GM12878 (cell line): ENCODE measurements around the gene CFAP410. TPM values are rescaled to one million over a fixed set of nuclear protein-coding genes. Genes with fewer than 3 reads are reported as not detected.
A peak's percentile ranks its signal among the peaks of the same experiment; 100 is the strongest.
"Not testable (repeated sequence)": the region's sequence is repeated elsewhere in the genome, so short reads cannot be mapped to it uniquely, and the experiment has no call there.

Experiments
- ATAC-seq: fragments of 200-7000 bp; cut with Tn5 transposase; 3 replicates; pipeline ENCODE4 v1.9.1; 2020; ENCODE audit warnings: mild to moderate bottlenecking, moderate library complexity
- BruUV-seq: library from RNA; stranded (reverse); fragments of 400-500 nt; replicated peaks from 2 replicates; lab custom pipeline; 2021; lab: Mats Ljungman, UMichigan
- CTCF ChIA-PET: fragments of 300-600 bp; sonication (Branson Sonifier 250); formaldehyde crosslinking; extraction: SDS; loops from one replicate; lab custom pipeline; 2021; ENCODE audit warnings: inconsistent platforms; lab: Yijun Ruan, JAX
- POLR2A ChIA-PET: fragments of 350-600 bp; formaldehyde crosslinking; extraction: SDS; loops from one replicate; lab custom pipeline; 2021; ENCODE audit warnings: inconsistent platforms; lab: Charles Lee
- RAD21 ChIA-PET: fragments of 300-600 bp; sonication (Branson Sonifier 250); formaldehyde crosslinking; loops from one replicate; lab custom pipeline; 2023; ENCODE audit warnings: antibody characterized with exemption; ENCODE audit not compliant: unreplicated experiment; lab: Charles Lee
- SMC1A ChIA-PET: fragments of 300-600 bp; sonication (Branson Sonifier 250); formaldehyde crosslinking; loops from one replicate; lab custom pipeline; 2023; ENCODE audit not compliant: unreplicated experiment, uncharacterized antibody; lab: Charles Lee
- DNase-seq: peaks from one replicate; pipeline ENCODE4 v3.0.0-alpha.2; 2011; ENCODE audit warnings: low read depth, low spot score
- FAIRE-seq: peaks from 3 replicates; lab custom pipeline; 2011; peaks lifted over from hg19 to GRCh38; lab: Jason Lieb, UNC
- H2AFZ ChIP-seq: 2 replicates; pipeline ENCODE4 v1.6.0; 2011; ENCODE audit warnings: low read depth, low read length, control low read depth; ENCODE audit not compliant: control insufficient read depth
- H3K27ac ChIP-seq: 2 replicates; pipeline ENCODE4 v1.5.1; 2011; ENCODE audit warnings: control low read depth; ENCODE audit not compliant: control insufficient read depth, insufficient read depth
- H3K27me3 ChIP-seq, 2 experiments: replicated peaks in 1 of 2; 2 replicates each; pipeline versions ENCODE4 v1.6.0 to v1.6.1; 2011; ENCODE audit warnings: low read length in 1 of 2; ENCODE audit not compliant: control insufficient read depth in 2 of 2, insufficient read depth in 2 of 2
- H3K36me3 ChIP-seq, 2 experiments: 2 replicates each; pipeline ENCODE4 v1.5.1; 2011; ENCODE audit warnings: low read length in 1 of 2; ENCODE audit not compliant: control insufficient read depth in 2 of 2, insufficient read depth in 2 of 2
- H3K4me1 ChIP-seq: 2 replicates; pipeline ENCODE4 v1.6.1; 2011; ENCODE audit warnings: mild to moderate bottlenecking, low read length, moderate library complexity, mixed read lengths; ENCODE audit not compliant: control insufficient read depth, insufficient read depth
- H3K4me2 ChIP-seq: 2 replicates; pipeline ENCODE4 v1.6.0; 2011; ENCODE audit warnings: control low read depth; ENCODE audit not compliant: control insufficient read depth, insufficient read depth
- H3K4me3 ChIP-seq: fragments of 200-600 bp; sonication (generic); 2 replicates; pipeline ENCODE4 v1.5.1; 2016
- H3K79me2 ChIP-seq: 2 replicates; pipeline ENCODE4 v1.6.0; 2011; ENCODE audit warnings: low read length; ENCODE audit not compliant: control insufficient read depth, insufficient read depth
- H3K9ac ChIP-seq: 2 replicates; pipeline ENCODE4 v1.8.0; 2011; ENCODE audit warnings: low read length, control low read depth, mixed read lengths; ENCODE audit not compliant: control insufficient read depth, insufficient read depth
- H3K9me3 ChIP-seq: replicated peaks from 3 replicates; pipeline ENCODE4 v1.5.1; 2011; ENCODE audit warnings: mild to moderate bottlenecking, low read length; ENCODE audit not compliant: control insufficient read depth, insufficient read depth
- H4K20me1 ChIP-seq: 2 replicates; pipeline ENCODE4 v1.6.0; 2011; ENCODE audit not compliant: control insufficient read depth, insufficient read depth
- FOXM1 ChIP-seq: IDR thresholded peaks from 2 replicates; pipeline ENCODE4 v1.6.1; 2012; ENCODE audit warnings: low read depth, mild to moderate bottlenecking, inconsistent platforms, low read length, moderate library complexity
- IRF4 ChIP-seq: IDR thresholded peaks from 2 replicates; pipeline ENCODE4 v1.6.1; 2011; ENCODE audit warnings: low read depth, low read length
- PML ChIP-seq: IDR thresholded peaks from 2 replicates; pipeline ENCODE4 v1.6.1; 2012; ENCODE audit warnings: low read length, inconsistent platforms
- SREBF2 ChIP-seq: IDR thresholded peaks from 2 replicates; pipeline ENCODE4 v1.6.1; 2012; ENCODE audit warnings: mild to moderate bottlenecking, low read length
- TAF1 ChIP-seq: IDR thresholded peaks from 2 replicates; pipeline ENCODE4 v1.6.1; 2011; ENCODE audit warnings: mild to moderate bottlenecking, low read depth, low read length, borderline replicate concordance
- TBL1XR1 ChIP-seq: IDR thresholded peaks from 2 replicates; pipeline ENCODE4 v1.6.1; 2012; ENCODE audit warnings: low read depth, low read length, improper control_type of control experiment
- YBX1 ChIP-seq: fragments of 450-650 bp; IDR thresholded peaks from 2 replicates; pipeline ENCODE4 v1.6.1; 2016; ENCODE audit warnings: antibody characterized with exemption
- WGBS: methylation state at CpG from one replicate; pipeline ENCODE4 v1.1.6; 2016; ENCODE audit warnings: low lambda C conversion rate; ENCODE audit not compliant: insufficient replicate concordance, insufficient coverage; ENCODE audit errors: missing lambda C conversion rate; 5-methylcytosine and 5-hydroxymethylcytosine counted together
- in situ Hi-C: fragments of 300-500 bp; cut with MboI; formaldehyde crosslinking; loops from 9 replicates; pipeline ENCODE4 v1.14.3; 2018; ENCODE audit warnings: mixed read lengths
- intact Hi-C: fragments of 100-400 bp; cut with micrococcal nuclease; formaldehyde crosslinking; loops from one replicate; pipeline ENCODE4 v1.14.2; 2022; ENCODE audit not compliant: unreplicated experiment
- polyA plus RNA-seq, 11 experiments: library from polyadenylated mRNA; depleted of rRNA in 4 of 11; unstranded in 6 of 11; stranded (reverse) in 5 of 11; fragments of >200 nt; fragmentation: Nextera tagmentation in 4 of 11; fragmentation: Illumina TruSeq in 1 of 11; extraction: Ambion mirVana in 4 of 11; extraction: Trizol in 1 of 11; gene quantifications; 1 replicate in 1 of 11; 2 replicates in 10 of 11; pipeline versions ENCODE4 v1.2.1 to v1.2.3, GENCODE V29; 2011 to 2016; ENCODE audit warnings: inconsistent platforms in 2 of 11, missing spikeins in 2 of 11, low read depth in 1 of 11
- total RNA-seq, 4 experiments: library from RNA; depleted of rRNA in 3 of 4; stranded (reverse); fragments of >200 nt in 3 of 4; fragmentation: Illumina TruSeq in 1 of 4; extraction: Trizol in 1 of 4; gene quantifications; 2 replicates each; pipeline versions ENCODE4 v1.2.1 to v1.2.3, GENCODE V29; 2013 to 2021
- TF ChIP-seq, protein P1 (sequence below), 3 experiments: IDR thresholded peaks in 2 of 3; conservative IDR thresholded peaks in 1 of 3; 2 replicates each; pipeline ENCODE4 v1.5.1; 2011; ENCODE audit warnings: low read depth in 3 of 3, low read length in 3 of 3, mild to moderate bottlenecking in 3 of 3, control low read depth in 2 of 3, moderate library complexity in 2 of 3, inconsistent platforms in 1 of 3, mixed read lengths in 1 of 3; ENCODE audit not compliant: control insufficient read depth in 2 of 3, insufficient read depth in 1 of 3; ENCODE audit errors: extremely low read depth in 1 of 3

Gene CFAP410
- total and polyA plus RNA-seq, 10 of the 15 experiments (the other 5 are each of a cell fraction or from before 2014, with no cell fraction given) = 0.14 to 24.8 (median 11.3) TPM

DNA sequence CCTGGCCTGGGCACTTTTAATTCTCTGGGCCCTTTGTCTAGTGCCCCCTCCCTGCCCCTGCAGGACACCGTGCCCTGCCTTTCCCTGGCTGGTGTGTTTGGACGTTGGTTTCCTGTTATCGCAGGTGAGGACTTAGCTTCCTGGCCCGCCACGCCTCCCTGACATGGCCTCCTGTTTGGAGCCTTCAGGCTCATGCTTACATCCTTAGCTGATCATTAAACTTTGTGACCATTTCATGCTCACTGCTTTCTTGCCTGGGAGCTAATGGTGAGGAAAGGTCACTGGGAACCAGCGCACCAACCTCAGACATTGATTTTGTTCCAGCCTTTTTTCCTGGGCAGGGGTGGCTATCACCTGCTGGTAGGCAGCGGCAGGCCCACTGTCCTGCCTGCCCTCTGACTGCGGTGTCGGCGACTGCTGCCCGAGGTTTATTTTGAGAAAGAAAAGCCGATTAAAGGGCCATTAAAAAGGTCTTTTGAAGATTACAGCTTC is 35.7 kb downstream of the CFAP410 start (continued):
- TF ChIP-seq YBX1 (no peak), TAF1 (no peak), IRF4 (no peak), TBL1XR1 (no peak), SREBF2 (no peak), FOXM1 (no peak), PML (no peak)

DNA sequence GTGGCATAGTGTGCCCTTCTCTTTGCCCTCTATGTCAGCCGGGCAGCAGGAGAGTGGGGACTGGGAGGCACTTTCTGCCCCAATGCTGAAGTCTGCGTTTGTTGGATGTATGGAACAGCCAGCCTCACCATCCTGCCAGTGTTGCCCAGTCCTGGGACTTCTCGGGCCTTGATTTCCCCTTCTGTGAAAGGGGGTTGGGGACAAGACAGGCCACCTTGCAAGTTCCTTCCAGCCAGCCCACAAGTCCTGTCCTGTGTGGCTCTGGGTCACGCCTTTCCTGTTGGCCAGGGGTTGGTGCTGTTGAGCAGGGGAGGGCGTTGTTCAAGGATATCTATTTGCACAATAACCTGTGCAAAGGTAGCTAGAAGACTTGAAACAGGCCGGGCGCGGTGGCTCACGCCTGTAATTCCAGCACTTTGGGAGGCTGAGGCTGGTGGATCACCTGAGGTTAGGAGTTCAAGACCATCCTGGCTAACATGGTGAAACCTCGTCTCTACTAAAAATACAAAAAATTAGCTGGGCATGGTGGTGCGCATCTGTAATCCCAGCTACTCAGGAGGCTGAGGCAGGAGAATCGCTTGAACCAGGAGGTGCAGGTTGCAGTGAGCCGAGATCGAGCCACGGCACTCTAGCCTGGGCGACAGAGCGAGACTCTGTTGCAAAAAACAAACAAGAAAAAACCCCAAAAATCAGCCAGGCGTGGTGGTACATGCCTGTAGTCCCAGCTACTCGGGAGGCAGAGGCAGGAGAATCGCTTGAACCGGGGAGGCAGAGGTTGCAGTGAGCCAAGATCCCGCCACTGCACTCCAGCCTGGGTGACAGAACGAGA is 36.4 kb downstream of the CFAP410 start:
- H3K79me2 ChIP-seq = peaks cover 64% of the 10 kb centered on the region
- peak overlapping the region; percentile 96; the same call in 1 of the 2 replicates for H3K4me3 ChIP-seq
- ATAC-seq, DNase-seq, H3K9me3 ChIP-seq, FAIRE-seq, H3K27me3 ChIP-seq, H3K27ac ChIP-seq, H2AFZ ChIP-seq, H3K36me3 ChIP-seq, H4K20me1 ChIP-seq, in situ Hi-C loops, BruUV-seq, H3K9ac ChIP-seq: not testable (repeated sequence)
- CTCF ChIA-PET = interaction anchor here (0.8 to 1.4 kb wide), 4 partner anchors 35 to 491 kb away, joined by 3 to 6 read pairs (median 4); no protein-coding TSS in a partner anchor
- intact Hi-C loops = loop anchor here (1.0 kb wide), 1 partner anchor 35 kb away; no protein-coding TSS in a partner anchor
- RAD21 ChIA-PET = interaction anchor here (1.0 to 1.3 kb wide), 3 partner anchors 37 to 364 kb away, joined by 3 to 4 read pairs (median 4); partner anchors contain the start of gene CFAP410
- peaks cover 20% of the 10 kb centered on the region for H3K4me1 ChIP-seq
- WGBS = 54% methylated on average over 22 of the region's 23 CpGs
- TF ChIP-seq, protein P1, sequence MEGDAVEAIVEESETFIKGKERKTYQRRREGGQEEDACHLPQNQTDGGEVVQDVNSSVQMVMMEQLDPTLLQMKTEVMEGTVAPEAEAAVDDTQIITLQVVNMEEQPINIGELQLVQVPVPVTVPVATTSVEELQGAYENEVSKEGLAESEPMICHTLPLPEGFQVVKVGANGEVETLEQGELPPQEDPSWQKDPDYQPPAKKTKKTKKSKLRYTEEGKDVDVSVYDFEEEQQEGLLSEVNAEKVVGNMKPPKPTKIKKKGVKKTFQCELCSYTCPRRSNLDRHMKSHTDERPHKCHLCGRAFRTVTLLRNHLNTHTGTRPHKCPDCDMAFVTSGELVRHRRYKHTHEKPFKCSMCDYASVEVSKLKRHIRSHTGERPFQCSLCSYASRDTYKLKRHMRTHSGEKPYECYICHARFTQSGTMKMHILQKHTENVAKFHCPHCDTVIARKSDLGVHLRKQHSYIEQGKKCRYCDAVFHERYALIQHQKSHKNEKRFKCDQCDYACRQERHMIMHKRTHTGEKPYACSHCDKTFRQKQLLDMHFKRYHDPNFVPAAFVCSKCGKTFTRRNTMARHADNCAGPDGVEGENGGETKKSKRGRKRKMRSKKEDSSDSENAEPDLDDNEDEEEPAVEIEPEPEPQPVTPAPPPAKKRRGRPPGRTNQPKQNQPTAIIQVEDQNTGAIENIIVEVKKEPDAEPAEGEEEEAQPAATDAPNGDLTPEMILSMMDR (IDR thresholded peaks at IDR 0.05 in 2 of 3, conservative IDR thresholded peaks at IDR 0.05 in 1 of 3; ENCODE audit: control insufficient read depth in 2 of 3, extremely low read depth in 1 of 3, insufficient read depth in 1 of 3, low read depth in 3 of 3, low read length in 3 of 3) = peak in 2 of 3 experiments; percentile 16 to 28; a peak in 2 of 6 replicates
- POLR2A ChIA-PET = interaction anchor here (0.7 kb wide), 1 partner anchor 216 kb away, joined by 4 read pairs; no protein-coding TSS in a partner anchor
- SMC1A ChIA-PET = interaction anchor here (1.1 to 1.3 kb wide), 2 partner anchors 13 to 35 kb away, joined by 3 read pairs; no protein-coding TSS in a partner anchor
- H3K4me2 ChIP-seq = peak overlapping the region; percentile 90
